GM19099 (cell line): ENCODE results near the gene TGIF1.

Experiments used
- POLR2A ChIP-seq: IDR thresholded peaks from 3 replicates; pipeline ENCODE4 v1.6.1; 2011; ENCODE audit warnings: low read depth; ENCODE audit not compliant: insufficient read length; ENCODE audit errors: extremely low read depth

The TGIF1 gene

GRCh38 chr18:3508576-3509549 is 58.9 kb downstream of the TGIF1 start:
- no peak for TF ChIP-seq POLR2A
